HG03108 (cell line): ENCODE measurements around the gene ERCC3.

Source experiments
- ATAC-seq: cut with Tn5 transposase; IDR thresholded peaks from one replicate; pipeline ENCODE4 v1.9.1; 2021; ENCODE audit warnings: moderate library complexity; ENCODE audit not compliant: unreplicated experiment

ERCC3 gene

DNA sequence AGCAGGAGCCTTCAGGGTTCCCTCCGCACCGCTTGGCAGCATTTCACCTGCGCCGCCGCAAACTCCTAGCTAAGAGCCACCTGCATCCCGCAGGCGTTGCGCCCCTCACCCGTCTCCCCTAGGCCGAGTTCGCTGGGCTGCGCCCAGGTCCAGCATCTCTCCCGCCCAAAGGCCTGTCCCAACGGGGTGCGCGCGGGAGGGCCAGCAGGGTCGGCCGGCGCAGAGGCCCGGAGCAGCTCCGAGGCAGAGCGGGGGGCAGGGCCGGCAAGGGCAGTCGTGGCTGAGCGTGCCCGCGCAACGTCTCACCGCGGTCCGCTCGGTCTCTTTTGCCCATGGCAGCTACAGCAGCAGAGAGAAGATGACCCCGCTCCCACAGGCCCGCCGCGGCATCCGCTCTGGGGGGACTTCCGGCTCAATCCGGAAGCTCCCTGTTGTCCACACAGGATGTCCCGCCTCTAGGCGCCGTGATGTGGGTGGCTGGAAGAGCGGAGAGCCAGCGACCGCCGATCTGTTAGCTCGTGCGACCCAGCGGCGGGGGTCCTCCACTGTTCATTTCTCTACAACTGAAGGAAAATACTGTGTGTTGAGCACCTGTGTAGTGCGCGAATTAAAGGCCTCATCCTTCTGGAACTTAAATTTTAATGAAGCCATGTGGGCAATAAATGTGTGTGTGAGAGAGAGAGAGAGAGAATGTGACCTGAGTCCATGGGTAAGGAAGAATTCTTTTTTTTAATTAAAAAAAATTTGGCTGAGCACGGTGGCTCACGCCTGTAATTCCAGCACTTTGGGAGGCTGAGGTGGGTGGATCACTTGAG lies at the start of gene ERCC3:
Gene ERCC3, minus strand, starts transcription at position 397 of the 815 bp plus-strand sequence. Its CDS starts 63 bp downstream, at position 334.
- ATAC-seq = peak; percentile 96

GRCh38 chr2:127343277-127343676 lies 49.3 kb upstream of the ERCC3 start:
- no peak for ATAC-seq

DNA sequence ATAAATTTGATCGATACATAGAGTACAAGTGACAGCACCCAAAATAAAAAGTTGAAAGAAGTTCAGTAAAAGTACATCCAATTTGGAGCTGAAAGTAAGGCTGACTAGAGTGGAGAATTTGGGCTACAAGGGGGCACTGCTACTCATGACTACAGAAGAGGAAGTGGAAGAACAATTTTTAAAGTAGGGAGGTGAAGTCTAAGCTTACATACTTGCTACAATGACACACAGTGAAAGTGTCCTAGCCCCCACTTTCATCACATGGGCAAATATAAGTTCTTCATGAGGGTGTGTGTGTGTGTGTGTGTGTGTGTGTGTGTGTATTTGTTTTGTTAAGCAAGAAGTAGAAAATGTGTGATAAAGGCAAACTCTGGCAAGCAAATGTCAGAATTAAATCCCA lies 48.2 kb upstream of the ERCC3 start:
- no peak for ATAC-seq

GRCh38 chr2:127332335-127332734 lies 38.4 kb upstream of the ERCC3 start:
- no peak for ATAC-seq

- ATAC-seq = peak; percentile 73
Measured at GRCh38 chr2:127330753-127331152, 36.8 kb upstream of the ERCC3 start.

- ATAC-seq = no peak
Measured at GRCh38 chr2:127326289-127326945, 32.5 kb upstream of the ERCC3 start.

DNA sequence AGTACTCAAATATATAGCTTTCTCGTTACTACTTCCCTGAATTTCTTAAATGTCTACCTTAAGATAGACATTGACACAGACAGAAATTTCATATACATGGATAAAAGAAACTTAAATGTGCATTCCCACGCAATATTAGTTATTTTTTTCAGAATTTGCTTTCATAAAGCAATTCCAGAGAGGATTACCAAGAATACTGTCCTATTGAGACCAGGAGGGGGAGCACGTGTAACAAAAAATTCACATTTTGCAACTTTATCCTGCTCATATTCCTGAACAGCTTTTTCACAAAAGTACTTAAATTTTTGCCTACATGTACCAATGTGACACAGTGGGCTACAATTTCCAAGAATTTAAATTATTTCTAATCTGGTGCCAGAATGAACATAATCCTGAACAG lies 30.7 kb upstream of the ERCC3 start:
- ATAC-seq = no peak

- no peak for ATAC-seq
Measured at GRCh38 chr2:127321303-127321702, 27.4 kb upstream of the ERCC3 start.

GRCh38 chr2:127320586-127321275 lies 26.8 kb upstream of the ERCC3 start:
- no peak for ATAC-seq

DNA sequence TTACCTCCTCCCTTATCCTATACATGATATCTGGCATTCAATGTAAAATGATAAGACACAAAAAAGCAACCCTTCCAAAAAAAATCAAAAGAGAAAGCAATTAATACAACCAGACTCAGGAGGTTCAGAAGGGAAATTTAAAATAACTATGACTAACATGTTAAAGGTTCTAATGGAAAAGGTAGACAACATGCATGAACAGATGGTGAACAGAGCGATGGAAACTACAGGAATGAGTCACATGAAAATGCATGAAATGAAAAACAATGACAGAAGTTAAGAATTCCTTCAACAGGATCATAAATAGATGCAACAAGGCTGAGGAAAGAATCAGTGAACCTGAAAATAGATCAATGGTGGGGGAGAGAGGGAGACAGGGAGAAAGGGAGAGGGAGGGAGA lies 26.1 kb upstream of the ERCC3 start:
- no peak for ATAC-seq

DNA sequence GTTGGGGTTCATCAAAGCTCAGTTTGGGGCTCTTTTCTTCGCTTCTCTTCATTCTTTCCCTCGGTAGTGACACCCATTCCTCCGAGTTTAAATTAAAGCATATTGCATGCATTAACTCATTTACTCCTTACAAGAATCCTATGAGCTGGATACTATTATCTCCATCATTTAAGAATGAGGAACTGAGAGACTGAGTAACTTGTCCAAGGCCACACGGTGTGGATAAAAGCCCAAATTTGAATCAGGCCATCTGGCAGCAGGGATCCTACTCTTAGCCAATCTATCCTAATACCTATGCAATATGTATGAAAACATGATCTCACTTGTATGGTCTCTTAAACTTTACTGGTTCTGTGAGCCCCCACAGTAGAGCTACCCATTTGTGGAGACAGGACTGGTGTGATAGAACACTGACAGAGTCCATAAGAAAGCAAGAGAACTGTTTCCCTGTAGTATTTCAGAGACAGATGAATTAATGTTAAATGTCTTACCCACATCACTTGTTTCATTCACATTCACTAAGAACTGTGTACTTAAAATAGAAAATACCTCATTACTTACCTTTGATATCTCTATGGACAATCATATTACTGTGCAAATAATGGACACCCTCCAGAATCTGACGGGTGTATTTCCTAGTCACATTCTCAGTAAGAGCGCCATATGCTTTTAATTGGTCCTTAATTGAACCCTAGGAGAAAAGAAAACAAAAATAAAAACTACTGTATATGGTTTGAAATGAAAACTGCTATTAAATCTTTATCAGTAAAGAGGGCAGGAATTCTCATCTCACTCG lies 20.4 kb upstream of the ERCC3 start:
- ATAC-seq = no peak

DNA sequence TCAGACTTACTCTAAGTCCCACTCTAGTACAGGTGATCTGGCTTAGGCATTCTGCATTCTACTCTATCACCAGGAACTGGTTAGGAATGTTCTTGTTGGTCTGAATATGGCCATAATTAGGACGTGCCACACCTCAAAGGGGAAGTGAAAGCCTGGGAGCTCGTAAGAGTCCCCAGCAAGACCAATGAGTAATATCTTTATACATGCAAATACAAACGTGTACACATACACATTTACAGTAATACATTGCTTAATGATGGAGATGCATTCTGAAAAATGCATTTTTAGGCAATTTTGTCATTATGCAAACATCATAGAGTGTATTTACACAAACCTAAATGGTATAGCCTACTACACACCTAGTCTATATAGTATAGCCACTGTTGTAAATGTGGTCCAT lies 19.5 kb upstream of the ERCC3 start:
- peak; percentile 87 for ATAC-seq

DNA sequence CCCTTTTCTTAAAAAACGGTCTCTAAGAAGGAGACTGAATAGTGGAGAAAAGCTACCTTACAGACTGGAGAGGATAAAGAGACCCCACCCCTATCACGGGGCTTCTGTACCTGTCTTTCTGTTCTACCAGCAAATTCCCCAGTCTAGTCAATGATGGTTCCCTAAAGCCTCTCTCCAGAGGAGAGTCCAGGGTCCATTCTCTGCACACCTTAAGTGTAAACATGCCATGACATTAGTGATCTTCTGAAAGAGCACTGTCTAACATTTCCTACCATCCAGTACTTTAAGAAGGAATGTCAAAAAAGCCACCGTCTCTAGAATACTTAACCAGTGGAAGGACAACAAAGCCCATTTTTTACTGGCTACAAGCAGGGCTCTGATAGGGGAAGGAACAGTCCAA lies 17.0 kb upstream of the ERCC3 start:
- ATAC-seq = no peak

DNA sequence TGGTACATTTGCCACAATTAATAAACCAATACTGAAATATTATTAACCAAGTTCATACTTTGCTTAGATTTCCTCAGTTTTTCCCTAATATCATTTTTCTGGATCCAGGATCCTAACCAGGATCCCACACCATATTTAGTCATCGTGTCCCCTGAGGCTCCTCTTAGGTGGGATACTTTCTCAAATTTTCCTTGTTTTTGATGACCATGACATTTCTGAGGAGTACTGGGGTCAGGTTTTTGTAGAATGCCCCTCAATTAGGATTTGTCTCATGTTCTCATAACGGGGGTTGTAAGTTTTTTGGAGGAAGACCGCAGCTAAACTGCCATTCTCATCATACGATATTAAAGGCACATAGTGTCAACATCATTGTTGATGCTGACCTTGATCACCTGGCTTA lies 15.5 kb upstream of the ERCC3 start:
- no peak for ATAC-seq

DNA sequence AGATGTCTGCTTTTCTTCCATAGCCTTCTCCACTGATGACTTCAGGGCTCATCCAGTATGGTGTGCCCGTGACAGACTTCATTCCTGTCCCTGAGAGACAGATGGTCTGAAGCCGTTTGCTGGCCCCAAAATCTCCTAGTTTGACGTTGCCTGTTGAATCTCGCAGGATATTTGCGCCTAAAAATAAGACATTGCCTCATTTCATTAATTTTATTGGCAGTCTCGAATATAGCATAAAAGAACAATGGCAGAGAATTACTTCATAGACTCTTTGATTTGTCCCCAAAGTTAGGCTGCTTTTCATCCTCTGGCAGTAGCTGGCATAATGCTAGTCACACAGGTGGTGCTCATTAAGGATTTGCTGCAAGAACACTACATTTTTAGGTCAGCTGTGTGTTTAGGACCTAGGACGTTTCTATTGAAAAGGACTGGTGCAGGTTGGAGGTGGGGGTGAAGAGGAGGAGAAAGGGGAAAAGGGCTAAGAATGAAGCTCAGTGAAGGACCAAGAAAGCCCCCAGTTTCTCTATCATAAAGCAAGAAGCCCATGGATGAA lies 14.7 kb upstream of the ERCC3 start:
- ATAC-seq = no peak

- no peak for ATAC-seq
Measured at GRCh38 chr2:127305990-127306585, 12.1 kb upstream of the ERCC3 start.

DNA sequence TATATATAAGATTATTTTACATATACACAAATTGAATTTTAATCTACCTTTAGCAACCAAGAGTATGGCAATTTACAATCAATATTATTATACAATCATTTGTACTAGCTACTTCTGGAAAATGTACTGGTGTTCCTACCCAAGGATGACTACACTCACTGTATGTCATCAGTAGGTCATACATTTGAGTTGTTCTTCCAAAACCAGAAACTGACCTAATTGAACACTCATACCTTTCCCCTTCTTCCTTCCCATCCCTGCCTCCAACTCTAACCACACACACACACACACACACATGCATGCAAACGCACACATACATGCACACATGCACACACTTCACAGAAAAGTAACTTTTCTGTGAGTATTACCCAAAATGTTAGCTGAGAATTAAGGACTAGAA lies 8.2 kb upstream of the ERCC3 start:
- ATAC-seq = no peak

DNA sequence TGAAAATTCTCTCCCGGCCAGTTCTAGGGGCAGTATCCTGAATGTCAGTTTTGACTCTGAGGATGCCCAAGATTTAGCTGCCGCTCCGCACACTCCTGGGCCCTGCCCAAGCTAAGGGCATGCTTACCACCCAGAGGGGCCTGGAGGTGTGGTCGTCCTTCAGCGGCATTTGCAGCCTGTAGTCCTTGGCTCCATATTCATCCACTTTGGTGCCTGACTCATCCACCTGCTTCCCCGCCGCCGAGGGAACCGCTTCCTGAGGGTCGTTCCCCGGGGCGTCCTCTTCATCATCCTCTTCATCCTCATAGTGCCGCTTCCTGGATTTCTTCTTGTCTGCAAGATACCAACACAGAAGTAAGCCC lies 577 bp downstream of the ERCC3 start:
- ATAC-seq = no peak

GRCh38 chr2:127288274-127288673 lies 5.7 kb downstream of the ERCC3 start:
- no peak for ATAC-seq

DNA sequence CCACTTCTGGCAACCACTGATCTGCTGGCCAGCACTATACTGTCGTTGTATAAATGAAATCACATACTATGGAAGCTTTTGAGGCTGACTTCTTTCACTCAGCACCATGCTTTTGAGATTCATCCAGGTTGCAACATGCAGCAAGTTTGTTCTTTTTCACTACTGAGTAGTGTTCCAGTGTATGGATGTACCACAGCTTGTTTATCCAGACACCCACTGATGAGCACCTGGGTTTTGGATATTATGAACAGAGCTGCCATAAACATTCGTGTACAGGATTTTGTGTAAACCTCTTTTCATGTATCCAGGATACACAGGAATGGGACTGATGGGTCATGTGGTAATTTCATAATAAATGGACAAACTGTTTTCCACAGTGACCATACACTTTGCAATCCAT lies 10.7 kb downstream of the ERCC3 start:
- ATAC-seq = no peak

DNA sequence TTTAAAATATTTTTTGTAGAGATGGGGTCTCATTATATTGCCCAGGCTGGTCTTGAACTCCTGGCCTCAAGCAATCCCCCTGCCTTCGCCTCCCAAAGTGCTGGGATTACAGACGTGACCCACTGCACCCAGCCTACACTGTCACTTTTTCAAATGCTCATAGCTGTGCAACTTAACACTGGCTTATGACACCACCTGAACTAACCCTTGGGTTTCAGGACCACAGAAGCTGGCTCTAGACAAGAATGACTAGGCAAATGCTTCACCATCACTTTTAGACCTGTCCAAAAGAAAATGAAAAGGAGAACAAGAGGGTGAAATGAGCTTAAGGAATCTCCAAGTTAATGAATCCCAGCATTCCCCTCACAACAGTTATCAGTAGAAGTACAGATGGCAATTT lies 13.3 kb downstream of the ERCC3 start:
- ATAC-seq = no peak
